HUES6 (cell line): ENCODE measurements around the gene GPR33.

Source experiments
- H3K27ac ChIP-seq: 2 replicates; pipeline ENCODE4 v1.7.0; 2013; ENCODE audit warnings: low read depth, mild to moderate bottlenecking, low read length, inconsistent platforms
- H3K27me3 ChIP-seq: 2 replicates; pipeline ENCODE4 v1.6.1; 2013; ENCODE audit warnings: low read length; ENCODE audit not compliant: control insufficient read depth, insufficient read depth
- H3K36me3 ChIP-seq: 2 replicates; pipeline ENCODE4 v1.6.1; 2013; ENCODE audit warnings: low read length; ENCODE audit not compliant: control insufficient read depth, insufficient read depth
- H3K4me1 ChIP-seq: 2 replicates; pipeline ENCODE4 v1.6.1; 2013; ENCODE audit warnings: low read length; ENCODE audit not compliant: control insufficient read depth, insufficient read depth
- H3K4me3 ChIP-seq: 2 replicates; pipeline ENCODE4 v1.5.1; 2013; ENCODE audit warnings: low read depth, low read length
- H3K9ac ChIP-seq: one replicate; pipeline ENCODE4 v1.6.1; 2013; ENCODE audit warnings: mild to moderate bottlenecking, low read length
- H3K9me3 ChIP-seq: 2 replicates; pipeline ENCODE4 v1.6.1; 2013; ENCODE audit warnings: low read depth, low read length; ENCODE audit not compliant: control insufficient read depth, insufficient read depth

GPR33 gene

GRCh38 chr14:31487886-31488285 is at the start of gene GPR33:
Gene GPR33, minus strand, starts transcription at chr14:31488039. Its CDS starts 4,074 bp downstream, at chr14:31483965.
- no peaks in the 10 kb centered on the region for H3K27me3 ChIP-seq
- no peak within 1 kb of the TSS for H3K9ac ChIP-seq
- 0 out of 2 replicates have a peak, but pooled peaks cover 2% of the 10 kb centered on the region for H3K9me3 ChIP-seq
- no peaks in the 10 kb centered on the region for H3K36me3 ChIP-seq
- H3K4me1 ChIP-seq, result no peaks in the 10 kb centered on the region
- H3K4me3 ChIP-seq, result no peak within 1 kb of the TSS
- H3K27ac ChIP-seq, result no peak within 1 kb of the TSS

- Histone ChIP-seq H3K27me3 (no peaks in the 10 kb centered on the region), H3K36me3 (no peaks in the 10 kb centered on the region), H3K4me3 (no peak overlapping the region), H3K27ac (no peak overlapping the region), H3K9me3 (no peaks in the 10 kb centered on the region), H3K4me1 (no peaks in the 10 kb centered on the region), H3K9ac (no peak overlapping the region)
These were observed 48.5 kb upstream of the GPR33 start for GRCh38 chr14:31536201-31536960.

- no peaks in the 10 kb centered on the region for H3K9me3 ChIP-seq
- no peak overlapping the region for H3K4me3 ChIP-seq
- no peaks in the 10 kb centered on the region for H3K36me3 ChIP-seq
These were observed 42.3 kb upstream of the GPR33 start for GRCh38 chr14:31530136-31530535.

GRCh38 chr14:31529053-31529452 is 41.2 kb upstream of the GPR33 start:
- no peak overlapping the region for H3K9ac ChIP-seq
- H3K4me3 ChIP-seq, result no peak overlapping the region
- no peaks in the 10 kb centered on the region for H3K27me3 ChIP-seq
- H3K4me1 ChIP-seq, result no peaks in the 10 kb centered on the region
- no peaks in the 10 kb centered on the region for H3K9me3 ChIP-seq
- no peaks in the 10 kb centered on the region for H3K36me3 ChIP-seq
- H3K27ac ChIP-seq, result no peak overlapping the region

More at GRCh38 chr14:31530136-31530535, 42.3 kb upstream of the GPR33 start:
- no peaks in the 10 kb centered on the region for H3K27me3 ChIP-seq
- H3K27ac ChIP-seq, result no peak overlapping the region
- no peak overlapping the region for H3K9ac ChIP-seq
- no peaks in the 10 kb centered on the region for H3K4me1 ChIP-seq

GRCh38 chr14:31527546-31527945 is 39.7 kb upstream of the GPR33 start:
- Histone ChIP-seq H3K4me1 (no peaks in the 10 kb centered on the region), H3K27ac (no peak overlapping the region), H3K36me3 (no peaks in the 10 kb centered on the region), H3K9ac (no peak overlapping the region), H3K27me3 (no peaks in the 10 kb centered on the region), H3K4me3 (no peak overlapping the region), H3K9me3 (no peaks in the 10 kb centered on the region)

- Histone ChIP-seq H3K9me3 (no peaks in the 10 kb centered on the region), H3K9ac (no peak overlapping the region), H3K4me3 (no peak overlapping the region), H3K27me3 (no peaks in the 10 kb centered on the region), H3K36me3 (no peaks in the 10 kb centered on the region), H3K27ac (no peak overlapping the region), H3K4me1 (no peaks in the 10 kb centered on the region)
These were observed 39.2 kb upstream of the GPR33 start for GRCh38 chr14:31527087-31527486.

- Histone ChIP-seq H3K36me3 (no peaks in the 10 kb centered on the region), H3K27me3 (no peaks in the 10 kb centered on the region), H3K9ac (no peak overlapping the region), H3K4me3 (no peak overlapping the region), H3K4me1 (no peaks in the 10 kb centered on the region), H3K27ac (no peak overlapping the region), H3K9me3 (no peaks in the 10 kb centered on the region)
These were observed 23.0 kb upstream of the GPR33 start for GRCh38 chr14:31510855-31511254.

GRCh38 chr14:31510222-31510621 is 22.4 kb upstream of the GPR33 start:
- no peaks in the 10 kb centered on the region for H3K36me3 ChIP-seq
- H3K9me3 ChIP-seq, result no peaks in the 10 kb centered on the region
- no peaks in the 10 kb centered on the region for H3K27me3 ChIP-seq

GRCh38 chr14:31508135-31508534 is 20.3 kb upstream of the GPR33 start:
- no peaks in the 10 kb centered on the region for H3K27me3 ChIP-seq
- no peaks in the 10 kb centered on the region for H3K36me3 ChIP-seq
- H3K4me1 ChIP-seq, result no peaks in the 10 kb centered on the region
- H3K4me3 ChIP-seq, result no peak overlapping the region
- H3K9ac ChIP-seq, result no peak overlapping the region
- no peak overlapping the region for H3K27ac ChIP-seq
- H3K9me3 ChIP-seq, result no peaks in the 10 kb centered on the region

More at GRCh38 chr14:31510222-31510621, 22.4 kb upstream of the GPR33 start:
- H3K4me1 ChIP-seq, result no peaks in the 10 kb centered on the region
- no peak overlapping the region for H3K4me3 ChIP-seq
- no peak overlapping the region for H3K9ac ChIP-seq
- no peak overlapping the region for H3K27ac ChIP-seq

- H3K9me3 ChIP-seq, result no peaks in the 10 kb centered on the region
- H3K4me3 ChIP-seq, result no peak overlapping the region
- no peaks in the 10 kb centered on the region for H3K4me1 ChIP-seq
- no peaks in the 10 kb centered on the region for H3K27me3 ChIP-seq
- H3K27ac ChIP-seq, result no peak overlapping the region
- no peak overlapping the region for H3K9ac ChIP-seq
- no peaks in the 10 kb centered on the region for H3K36me3 ChIP-seq
These were observed 17.6 kb upstream of the GPR33 start for GRCh38 chr14:31505411-31505810.

GRCh38 chr14:31501870-31502269 is 14.0 kb upstream of the GPR33 start:
- Histone ChIP-seq H3K9me3 (no peaks in the 10 kb centered on the region), H3K27me3 (no peaks in the 10 kb centered on the region), H3K4me3 (no peak overlapping the region), H3K4me1 (no peaks in the 10 kb centered on the region), H3K27ac (no peak overlapping the region), H3K36me3 (no peaks in the 10 kb centered on the region), H3K9ac (no peak overlapping the region)
